HG03460 (cell line): ENCODE data around the gene SFT2D3.

Experiments used
- ATAC-seq: cut with Tn5 transposase; IDR thresholded peaks from one replicate; pipeline ENCODE4 v1.9.1; 2021; ENCODE audit not compliant: unreplicated experiment

Gene SFT2D3

DNA sequence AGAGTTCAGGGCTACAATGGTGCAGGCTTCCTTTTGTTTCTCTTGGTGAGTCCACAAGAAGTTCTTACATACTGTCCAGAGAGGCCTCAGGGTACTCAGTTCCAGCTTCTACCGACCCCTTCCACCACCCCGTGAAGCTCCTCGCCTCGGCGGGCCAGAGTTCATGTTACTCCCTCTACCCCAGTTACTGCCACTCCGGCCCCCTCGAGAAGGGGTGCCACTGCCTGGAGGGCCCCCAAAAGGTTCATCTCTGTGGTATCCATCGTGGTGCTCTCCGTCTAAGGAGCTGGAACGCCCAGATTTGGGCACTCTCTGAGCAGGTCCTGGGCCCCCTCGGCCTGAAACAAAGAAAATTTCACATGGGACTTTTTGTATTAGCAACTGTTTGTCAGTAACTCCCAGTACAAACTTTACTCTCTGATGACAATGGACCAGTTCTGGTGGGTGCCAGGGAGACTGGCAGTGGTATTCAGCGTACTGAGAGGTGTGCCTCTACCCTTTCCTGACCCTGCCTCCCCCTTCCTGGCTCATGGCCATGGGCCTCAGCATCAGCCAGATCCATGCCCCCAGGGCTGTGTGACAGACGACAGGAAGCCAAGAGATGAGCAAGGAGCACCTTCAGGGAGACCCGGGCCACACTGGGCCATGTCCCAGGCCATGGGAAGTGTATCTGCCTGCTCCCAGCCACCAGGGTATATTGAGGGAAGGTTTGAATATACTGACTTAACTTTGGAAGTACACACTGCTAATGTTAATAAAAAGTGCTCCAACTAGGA lies 5.1 kb downstream of the SFT2D3 start:
- no peak for ATAC-seq

DNA sequence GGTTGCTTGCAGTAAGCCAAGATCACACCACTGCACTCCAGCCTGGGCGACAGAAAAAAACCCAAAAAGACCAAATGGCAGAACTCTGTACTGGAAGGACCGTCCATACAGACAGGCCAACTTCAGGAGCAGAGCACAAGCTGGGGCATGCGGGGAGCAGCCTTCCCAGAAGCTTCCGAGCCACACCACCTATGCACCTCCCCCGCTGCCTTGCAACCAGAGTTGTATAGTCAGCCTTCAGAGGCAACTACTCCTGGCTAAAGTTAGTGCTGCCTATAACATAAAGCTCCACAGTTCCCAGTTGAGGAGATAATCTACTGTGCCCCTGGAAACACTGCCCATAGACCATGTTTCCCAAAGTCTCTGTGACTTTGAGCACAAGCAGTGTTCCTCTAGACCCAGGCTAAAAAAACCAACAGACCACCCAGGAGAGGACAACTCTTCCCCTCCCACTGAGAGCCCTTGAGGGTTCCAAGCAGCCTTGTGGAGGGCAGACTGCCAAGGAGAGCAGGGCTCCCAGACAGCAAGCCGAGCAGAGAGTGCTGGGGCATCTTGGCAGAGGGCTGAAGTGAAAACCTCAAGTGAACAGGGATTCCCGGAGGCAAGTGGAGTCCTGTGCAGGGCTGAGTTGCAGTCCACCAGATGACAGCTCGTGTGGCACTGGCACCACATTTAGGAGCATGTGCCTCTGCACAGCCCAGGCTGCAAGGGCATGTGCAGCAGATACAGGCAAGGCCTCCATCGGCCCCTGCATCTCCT lies 6.8 kb downstream of the SFT2D3 start:
- ATAC-seq: no peak

DNA sequence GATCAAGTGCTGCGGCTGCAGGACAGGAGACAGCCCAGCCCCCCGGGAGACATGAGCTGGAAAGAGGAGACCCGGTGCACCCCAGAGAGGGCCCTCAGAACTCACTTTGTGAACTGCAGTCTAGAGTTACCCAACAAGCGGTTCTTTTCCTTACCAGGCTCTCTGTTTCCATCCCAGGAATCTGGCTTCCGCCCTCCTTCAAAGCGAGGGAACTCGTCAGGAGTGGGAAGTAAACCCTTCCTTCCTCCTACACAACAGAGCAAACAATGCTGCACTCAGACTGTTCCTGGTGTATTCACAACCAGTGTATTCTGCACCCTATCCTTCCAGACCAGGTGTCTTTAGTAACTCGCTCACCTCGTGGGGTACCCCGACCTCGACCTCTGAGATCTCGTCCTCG lies 8.0 kb downstream of the SFT2D3 start:
- no peak for ATAC-seq

DNA sequence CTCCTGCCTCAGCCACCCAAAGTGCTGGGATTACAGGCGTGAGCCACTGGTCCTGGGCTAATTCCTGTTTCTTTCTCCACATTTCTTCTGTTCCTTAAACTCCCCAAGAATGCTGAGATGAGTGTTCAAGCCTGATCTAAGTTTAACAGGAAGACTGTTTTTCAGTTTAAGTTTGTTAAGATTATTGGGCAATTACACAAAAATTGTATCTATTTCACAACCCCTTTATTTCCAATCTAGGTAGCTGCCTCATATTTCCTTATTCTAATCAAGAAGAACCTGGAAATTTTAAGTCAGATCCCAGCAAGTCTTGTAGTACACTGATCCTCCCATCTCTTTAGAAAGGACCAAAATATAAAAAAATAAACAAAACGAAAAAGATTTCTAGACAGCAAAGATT lies 11.7 kb downstream of the SFT2D3 start:
- no peak for ATAC-seq

GRCh38 chr2:127713562-127713961 lies 12.3 kb downstream of the SFT2D3 start:
- no peak for ATAC-seq

- ATAC-seq: no peak
Observed at GRCh38 chr2:127715778-127716449, 14.6 kb downstream of the SFT2D3 start.

- no peak for ATAC-seq
Observed at GRCh38 chr2:127718271-127718670, 17.0 kb downstream of the SFT2D3 start.

- ATAC-seq: no peak
Observed at GRCh38 chr2:127719301-127720218, 18.3 kb downstream of the SFT2D3 start.

- ATAC-seq: no peak
Observed at GRCh38 chr2:127721311-127721977, 20.1 kb downstream of the SFT2D3 start.

- ATAC-seq: no peak
Observed at GRCh38 chr2:127721978-127722355, 20.7 kb downstream of the SFT2D3 start.

DNA sequence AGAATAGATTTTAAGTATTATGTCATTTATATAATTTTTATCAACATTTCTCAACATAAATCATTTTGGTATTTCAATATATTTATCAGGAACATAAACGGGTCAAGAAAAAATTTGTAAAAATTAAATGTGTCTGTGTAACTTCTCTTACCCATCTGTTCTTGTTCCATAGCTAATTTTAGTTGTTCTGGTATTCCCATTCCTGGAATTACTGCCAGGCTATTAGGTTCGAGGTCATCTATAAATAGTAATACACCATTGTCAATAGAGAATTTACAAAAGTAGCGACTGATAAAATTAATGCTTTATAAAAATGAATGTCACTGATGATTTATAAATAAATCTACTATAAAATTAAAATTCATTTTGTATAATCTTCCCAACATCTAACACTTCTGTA lies 21.5 kb downstream of the SFT2D3 start:
- no peak for ATAC-seq

DNA sequence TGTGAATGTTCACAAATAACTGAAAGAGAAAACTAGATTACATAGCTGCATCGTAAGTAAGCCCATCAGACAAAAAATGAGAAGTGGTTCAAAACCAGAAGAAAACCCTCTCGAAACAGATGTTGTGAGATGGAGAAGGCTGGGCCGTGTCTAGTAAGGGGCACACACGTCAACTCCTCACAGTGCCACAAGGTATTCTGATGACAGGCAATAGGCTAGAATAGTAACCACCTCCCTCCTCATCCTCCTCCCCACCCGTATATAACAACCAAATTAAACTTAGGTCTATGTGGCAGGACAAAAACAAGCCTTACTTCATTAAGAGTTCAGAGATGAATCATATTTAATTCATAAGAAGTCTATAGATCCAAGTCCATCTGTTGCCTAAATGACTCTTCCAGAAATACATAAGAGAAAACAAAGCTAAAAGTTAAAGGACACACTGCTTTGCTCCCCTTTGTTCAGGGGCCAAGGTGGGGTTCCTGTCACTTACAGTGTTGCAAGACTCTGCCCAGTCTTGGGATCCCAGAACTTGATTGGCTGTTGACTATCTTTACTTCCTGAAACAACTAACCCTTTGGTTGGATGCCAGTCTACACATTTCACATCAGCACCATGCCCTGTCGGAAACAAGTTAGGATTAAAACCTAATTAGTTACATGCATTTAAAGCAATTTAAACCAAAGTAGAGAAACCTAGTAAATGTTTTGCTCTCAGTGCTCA lies 25.0 kb downstream of the SFT2D3 start:
- ATAC-seq: no peak

GRCh38 chr2:127733113-127733815 lies 32.0 kb downstream of the SFT2D3 start:
- no peak for ATAC-seq

DNA sequence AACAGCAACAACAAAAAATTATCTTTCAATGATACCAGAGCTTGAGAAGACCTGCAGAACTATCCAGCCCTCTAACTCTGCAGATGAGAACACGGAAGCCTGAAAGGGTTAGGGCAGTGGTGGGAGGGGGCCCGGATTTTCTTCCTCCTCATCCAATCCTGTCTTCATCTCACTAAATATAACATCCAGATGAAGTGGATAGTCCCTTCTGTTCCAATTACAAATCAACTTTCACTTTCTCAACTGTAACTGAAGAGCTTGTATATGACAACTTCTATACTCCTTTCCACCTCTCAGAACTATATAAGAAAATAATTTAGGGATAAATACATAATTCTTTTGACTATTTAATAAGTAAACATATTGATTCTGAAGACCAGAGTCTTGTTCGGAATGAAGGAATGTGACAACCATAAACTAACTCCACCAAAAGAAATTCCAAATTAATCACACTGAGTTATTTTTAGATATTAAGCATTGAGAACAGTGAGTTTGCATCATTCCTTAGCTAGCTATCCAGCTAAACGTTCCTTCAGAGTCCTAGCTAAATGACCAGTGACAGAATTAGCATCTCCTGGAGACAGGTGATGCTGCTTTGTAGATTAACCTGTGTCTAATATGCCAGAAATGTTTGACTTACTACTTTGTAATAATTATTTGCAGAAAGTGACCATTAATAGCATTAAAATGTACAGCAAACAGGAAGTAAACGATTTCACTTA lies 32.7 kb downstream of the SFT2D3 start:
- ATAC-seq: no peak

- no peak for ATAC-seq
Observed at GRCh38 chr2:127735044-127735443, 33.7 kb downstream of the SFT2D3 start.

- ATAC-seq: peak; percentile 78
Observed at GRCh38 chr2:127735537-127736399, 34.5 kb downstream of the SFT2D3 start.

- ATAC-seq: no peak
Observed at GRCh38 chr2:127737892-127738291, 36.6 kb downstream of the SFT2D3 start.
